ENCODE data around the gene SRC. TPM values are rescaled to one million over a fixed set of nuclear protein-coding genes. Genes with fewer than 3 reads are reported as not detected.
A peak's percentile ranks its signal among the peaks of the same experiment; 100 is the strongest.

SRC gene
- total and polyA plus RNA-seq, 10 donors, result 7.0 to 68.0 (median 31.2) TPM

DNA sequence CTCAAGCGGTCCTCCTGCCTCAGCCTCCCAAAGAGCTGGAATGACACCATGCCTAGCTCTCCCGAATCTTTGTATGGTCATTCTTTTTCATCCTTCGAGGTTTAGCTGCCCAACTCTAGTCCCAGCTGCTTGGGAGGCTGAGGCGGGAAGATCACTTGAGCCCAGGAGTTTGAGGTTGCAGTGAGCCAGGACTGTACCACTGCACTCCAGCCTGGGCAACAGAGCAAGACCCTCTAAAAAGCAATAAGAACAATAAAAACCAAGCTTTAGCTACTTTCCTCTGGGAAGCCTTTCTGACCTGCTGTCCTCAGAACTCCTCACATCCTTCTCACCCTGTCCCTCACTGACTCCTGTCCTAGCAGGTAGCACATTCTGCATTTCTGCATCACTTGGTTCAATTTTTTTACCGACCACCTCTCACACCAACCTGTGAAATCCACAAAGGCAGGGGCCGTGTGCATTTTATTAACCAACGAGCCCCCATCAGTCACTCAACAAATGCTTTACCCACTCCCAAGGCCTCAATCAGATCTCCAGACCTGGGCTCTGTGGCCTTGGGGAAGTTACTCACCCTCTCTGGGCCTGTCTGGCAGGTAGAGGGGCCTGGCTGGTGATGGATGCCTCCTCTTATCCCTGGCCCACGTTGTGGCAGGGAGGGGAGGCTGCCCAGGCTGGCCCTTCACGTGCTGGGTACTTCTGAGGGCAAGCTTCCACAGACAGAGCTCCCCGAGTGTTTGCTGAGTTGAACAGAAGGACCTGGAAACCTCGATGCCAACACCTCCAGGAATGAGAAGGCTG is 14.7 kb upstream of the SRC start:
- intact Hi-C loops (cut with DNase I; ENCODE audit: low total_unique reads), result no loop called here
- TF ChIP-seq POLR2AphosphoS5 (IDR thresholded peaks at IDR 0.05) (no peak), POLR2A (IDR thresholded peaks at IDR 0.05) (no peak)
- TF ChIP-seq, protein P1, sequence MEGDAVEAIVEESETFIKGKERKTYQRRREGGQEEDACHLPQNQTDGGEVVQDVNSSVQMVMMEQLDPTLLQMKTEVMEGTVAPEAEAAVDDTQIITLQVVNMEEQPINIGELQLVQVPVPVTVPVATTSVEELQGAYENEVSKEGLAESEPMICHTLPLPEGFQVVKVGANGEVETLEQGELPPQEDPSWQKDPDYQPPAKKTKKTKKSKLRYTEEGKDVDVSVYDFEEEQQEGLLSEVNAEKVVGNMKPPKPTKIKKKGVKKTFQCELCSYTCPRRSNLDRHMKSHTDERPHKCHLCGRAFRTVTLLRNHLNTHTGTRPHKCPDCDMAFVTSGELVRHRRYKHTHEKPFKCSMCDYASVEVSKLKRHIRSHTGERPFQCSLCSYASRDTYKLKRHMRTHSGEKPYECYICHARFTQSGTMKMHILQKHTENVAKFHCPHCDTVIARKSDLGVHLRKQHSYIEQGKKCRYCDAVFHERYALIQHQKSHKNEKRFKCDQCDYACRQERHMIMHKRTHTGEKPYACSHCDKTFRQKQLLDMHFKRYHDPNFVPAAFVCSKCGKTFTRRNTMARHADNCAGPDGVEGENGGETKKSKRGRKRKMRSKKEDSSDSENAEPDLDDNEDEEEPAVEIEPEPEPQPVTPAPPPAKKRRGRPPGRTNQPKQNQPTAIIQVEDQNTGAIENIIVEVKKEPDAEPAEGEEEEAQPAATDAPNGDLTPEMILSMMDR (IDR thresholded peaks at IDR 0.05 in 8 of 11, conservative IDR thresholded peaks at IDR 0.05 in 3 of 11), result no peak
- peak; percentile 46 for DNase-seq
- WGBS, 5 donors, result 82 to 88% (median 87%) methylated on average over 9 to 11 of the region's 11 CpGs
- no peaks in the 10 kb centered on the region for H3K27me3 ChIP-seq (replicated peaks in 1 of 7)
- H3K36me3 ChIP-seq, result no peaks in the 10 kb centered on the region
- H3K4me1 ChIP-seq, result peaks cover 9 to 28% (median 15%) of the 10 kb centered on the region in 6 donors
- no peaks in the 10 kb centered on the region for H3K9me3 ChIP-seq
- H3K27ac ChIP-seq, result no peak overlapping the region
- H3K4me3 ChIP-seq, result no peak overlapping the region

DNA sequence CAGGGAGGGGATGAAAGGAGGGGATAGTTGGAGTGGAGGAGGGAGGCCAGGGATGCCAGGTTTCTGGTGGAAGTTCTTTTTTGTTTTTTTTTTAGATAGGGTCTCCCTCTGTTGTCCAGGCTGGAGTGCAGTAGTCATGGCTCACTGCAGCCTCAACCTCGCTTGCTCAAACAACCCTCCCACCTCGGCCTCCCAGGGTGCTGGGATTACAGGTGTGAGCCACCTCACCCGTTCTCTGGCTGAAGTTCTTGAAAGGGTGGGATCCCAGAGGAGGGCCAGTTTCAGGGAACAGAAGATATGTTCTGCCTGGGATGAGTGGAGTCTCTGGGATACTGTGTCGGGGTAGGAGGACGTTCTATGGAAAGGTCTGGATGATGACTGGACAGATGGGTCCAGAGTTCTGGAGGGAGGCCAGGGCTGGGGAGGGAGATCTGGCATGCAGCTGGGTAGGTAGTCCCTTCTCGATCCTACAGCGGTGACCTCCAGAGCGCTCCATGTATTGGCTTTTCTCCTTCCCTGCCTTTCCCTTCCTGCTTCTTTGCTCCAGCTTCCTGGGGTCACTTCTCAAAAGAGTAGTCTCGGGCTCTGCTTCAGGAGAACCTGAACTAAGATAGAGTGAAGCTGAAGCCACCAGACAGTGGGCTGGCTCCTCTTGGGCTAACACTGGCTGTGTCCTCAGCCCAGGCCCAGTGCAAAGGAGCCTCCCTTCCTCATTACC is 12.7 kb upstream of the SRC start:
- Histone ChIP-seq H3K27me3 (replicated peaks in 1 of 7) (no peaks in the 10 kb centered on the region), H3K36me3 (no peaks in the 10 kb centered on the region), H3K9me3 (no peaks in the 10 kb centered on the region), H3K27ac (peak overlapping the region in 4 of 8 donors; percentile 43 to 83 (median 68)), H3K4me1 (peaks cover 15 to 45% (median 31%) of the 10 kb centered on the region in 6 donors), H3K4me3 (no peak overlapping the region)
- DNase-seq, result peak; percentile 39
- 83 to 91% (median 84%) methylated on average over 9 of the region's 9 CpGs for WGBS, 5 donors
- TF ChIP-seq, protein P1 (IDR thresholded peaks at IDR 0.05 in 8 of 11, conservative IDR thresholded peaks at IDR 0.05 in 3 of 11), result no peak
- TF ChIP-seq POLR2A (IDR thresholded peaks at IDR 0.05) (no peak), POLR2AphosphoS5 (IDR thresholded peaks at IDR 0.05) (no peak)
- intact Hi-C loops (cut with DNase I; ENCODE audit: low total_unique reads), result no loop called here

DNA sequence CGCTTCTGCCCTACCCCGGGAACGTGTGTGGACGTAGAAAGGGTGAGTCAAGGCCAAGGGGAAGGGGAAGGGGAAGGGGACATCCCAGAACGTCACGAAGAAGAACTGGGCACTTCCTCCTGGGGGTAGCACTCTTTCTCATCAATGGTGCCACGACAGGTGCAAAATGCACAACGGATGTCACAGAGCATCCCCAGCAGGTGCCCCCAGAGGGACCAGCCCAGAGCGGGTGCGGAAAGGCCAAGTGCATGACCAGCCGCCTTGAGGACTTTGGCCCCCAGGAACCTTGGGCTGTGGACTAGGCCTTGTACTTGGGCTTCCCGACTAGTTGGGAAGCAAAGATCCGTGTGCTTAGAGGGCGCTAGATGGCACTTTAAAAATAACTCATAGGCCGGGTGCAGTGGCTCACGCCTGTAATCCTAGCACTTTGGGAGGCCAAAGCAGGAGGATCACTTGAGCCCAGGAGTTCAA is 12.1 kb upstream of the SRC start:
- Histone ChIP-seq H3K36me3 (no peaks in the 10 kb centered on the region), H3K9me3 (no peaks in the 10 kb centered on the region), H3K4me1 (peaks cover 15 to 45% (median 31%) of the 10 kb centered on the region in 6 donors), H3K4me3 (no peak overlapping the region), H3K27me3 (replicated peaks in 1 of 7) (no peaks in the 10 kb centered on the region), H3K27ac (peak overlapping the region in 3 of 8 donors; percentile 57 to 83 (median 78))
- 58 to 66% (median 61%) methylated on average over 16 of the region's 16 CpGs for WGBS, 5 donors
- TF ChIP-seq POLR2A (IDR thresholded peaks at IDR 0.05) (no peak), POLR2AphosphoS5 (IDR thresholded peaks at IDR 0.05) (peak; percentile 31 to 63 (median 56))
- DNase-seq, result peak; percentile 79
- intact Hi-C loops (cut with DNase I; ENCODE audit: low total_unique reads), result no loop called here

DNA sequence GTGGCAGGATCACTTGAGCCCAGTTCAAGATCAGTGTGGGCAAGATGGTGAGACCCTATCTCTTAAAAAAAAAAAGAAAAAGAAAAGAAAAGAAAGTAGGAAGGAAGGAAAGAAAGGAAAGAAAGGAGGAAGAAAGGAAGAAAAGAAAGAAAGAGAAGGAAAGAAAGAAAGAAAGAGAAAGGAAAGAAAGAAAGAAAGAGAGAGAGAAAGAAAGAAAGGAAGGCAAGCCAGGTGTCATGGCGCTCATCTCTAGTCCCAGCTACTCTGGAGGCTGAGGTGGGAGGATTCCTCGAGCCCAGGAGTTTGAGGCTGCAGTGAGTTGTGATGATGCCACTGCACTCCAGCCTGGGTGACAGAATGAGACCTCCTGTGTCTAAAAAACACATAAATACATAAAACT is 11.5 kb upstream of the SRC start:
- intact Hi-C loops (cut with DNase I; ENCODE audit: low total_unique reads), result no loop called here
- DNase-seq, result no peak
- TF ChIP-seq, protein P1 (IDR thresholded peaks at IDR 0.05 in 8 of 11, conservative IDR thresholded peaks at IDR 0.05 in 3 of 11), result no peak
- TF ChIP-seq POLR2AphosphoS5 (IDR thresholded peaks at IDR 0.05) (no peak), POLR2A (IDR thresholded peaks at IDR 0.05) (no peak)
- Histone ChIP-seq H3K4me1 (peaks cover 15 to 45% (median 31%) of the 10 kb centered on the region in 6 donors), H3K27ac (peak overlapping the region in 3 of 8 donors; percentile 57 to 83 (median 78)), H3K9me3 (no peaks in the 10 kb centered on the region), H3K36me3 (no peaks in the 10 kb centered on the region), H3K4me3 (no peak overlapping the region), H3K27me3 (replicated peaks in 1 of 7) (no peaks in the 10 kb centered on the region)
- WGBS, 5 donors, result 92 to 98% (median 92%) methylated on average over 2 of the region's 2 CpGs
